ENCODE measurements around the gene CNBP.
"Not testable (repeated sequence)": the region's sequence is repeated elsewhere in the genome, so short reads cannot be mapped to it uniquely, and the experiment has no call there.

The CNBP gene

GRCh38 chr3:129224984-129225393 is 41.3 kb upstream of the CNBP start:
- no peak for DNase-seq
- TF ChIP-seq CTCF (IDR thresholded peaks at IDR 0.05), result no peak
- no peaks in the 10 kb centered on the region for H3K9me3 Mint-ChIP-seq
- H3K27ac Mint-ChIP-seq, result no peak overlapping the region
- H3K27me3 Mint-ChIP-seq (ENCODE audit: low read depth, poor library complexity), result peaks cover 8% of the 10 kb centered on the region
- peaks cover 9% of the 10 kb centered on the region for H3K4me1 Mint-ChIP-seq
- H3K4me3 Mint-ChIP-seq, result no peak overlapping the region
- H3K36me3 Mint-ChIP-seq (ENCODE audit: low read depth), result no peaks in the 10 kb centered on the region

- DNase-seq; H3K9me3 Mint-ChIP-seq; H3K36me3 Mint-ChIP-seq (ENCODE audit: low read depth); H3K27me3 Mint-ChIP-seq (ENCODE audit: low read depth, poor library complexity); H3K27ac Mint-ChIP-seq; H3K4me3 Mint-ChIP-seq; H3K4me1 Mint-ChIP-seq: not testable (repeated sequence)
Observed at GRCh38 chr3:129224387-129224786, 40.7 kb upstream of the CNBP start.

- H3K36me3 Mint-ChIP-seq (ENCODE audit: low read depth), result no peaks in the 10 kb centered on the region
- peaks cover 27% of the 10 kb centered on the region for H3K27me3 Mint-ChIP-seq (ENCODE audit: low read depth, poor library complexity)
- H3K27ac Mint-ChIP-seq, result no peak overlapping the region
- H3K4me3 Mint-ChIP-seq, result no peak overlapping the region
- no peaks in the 10 kb centered on the region for H3K9me3 Mint-ChIP-seq
- no peak for TF ChIP-seq CTCF (IDR thresholded peaks at IDR 0.05)
- no peak for DNase-seq
- H3K4me1 Mint-ChIP-seq, result no peaks in the 10 kb centered on the region
Observed at GRCh38 chr3:129218742-129219141, 35.0 kb upstream of the CNBP start.

- Mint-ChIP-seq H3K9me3 (no peaks in the 10 kb centered on the region), H3K4me3 (no peak overlapping the region), H3K36me3 (ENCODE audit: low read depth) (no peaks in the 10 kb centered on the region), H3K27ac (no peak overlapping the region), H3K27me3 (ENCODE audit: low read depth, poor library complexity) (peaks cover 27% of the 10 kb centered on the region), H3K4me1 (no peaks in the 10 kb centered on the region)
- no peak for DNase-seq
- no peak for TF ChIP-seq CTCF (IDR thresholded peaks at IDR 0.05)
Observed at GRCh38 chr3:129213238-129213637, 29.5 kb upstream of the CNBP start.

- Mint-ChIP-seq H3K4me3 (no peak overlapping the region), H3K36me3 (ENCODE audit: low read depth) (no peaks in the 10 kb centered on the region), H3K27me3 (ENCODE audit: low read depth, poor library complexity) (peaks cover 23% of the 10 kb centered on the region), H3K27ac (no peak overlapping the region), H3K4me1 (no peaks in the 10 kb centered on the region), H3K9me3 (no peaks in the 10 kb centered on the region)
- DNase-seq, result no peak
- no peak for TF ChIP-seq CTCF (IDR thresholded peaks at IDR 0.05)
Observed at GRCh38 chr3:129211772-129212171, 28.1 kb upstream of the CNBP start.

- TF ChIP-seq CTCF (IDR thresholded peaks at IDR 0.05), result no peak
- Mint-ChIP-seq H3K36me3 (ENCODE audit: low read depth) (no peaks in the 10 kb centered on the region), H3K4me3 (no peak overlapping the region), H3K9me3 (no peaks in the 10 kb centered on the region), H3K27me3 (ENCODE audit: low read depth, poor library complexity) (peaks cover 23% of the 10 kb centered on the region), H3K4me1 (no peaks in the 10 kb centered on the region), H3K27ac (no peak overlapping the region)
- no peak for DNase-seq
Observed at GRCh38 chr3:129211345-129211744, 27.6 kb upstream of the CNBP start.
